ENCODE results near the gene TGFBRAP1. TPM values are rescaled to one million over a fixed set of nuclear protein-coding genes. Genes with fewer than 3 reads are reported as not detected.

Gene TGFBRAP1
- total and polyA plus RNA-seq, 2 donors (not counting 3 experiments of a cell fraction or from before 2014, with no cell fraction given) = 25.4 to 37.6 TPM

DNA sequence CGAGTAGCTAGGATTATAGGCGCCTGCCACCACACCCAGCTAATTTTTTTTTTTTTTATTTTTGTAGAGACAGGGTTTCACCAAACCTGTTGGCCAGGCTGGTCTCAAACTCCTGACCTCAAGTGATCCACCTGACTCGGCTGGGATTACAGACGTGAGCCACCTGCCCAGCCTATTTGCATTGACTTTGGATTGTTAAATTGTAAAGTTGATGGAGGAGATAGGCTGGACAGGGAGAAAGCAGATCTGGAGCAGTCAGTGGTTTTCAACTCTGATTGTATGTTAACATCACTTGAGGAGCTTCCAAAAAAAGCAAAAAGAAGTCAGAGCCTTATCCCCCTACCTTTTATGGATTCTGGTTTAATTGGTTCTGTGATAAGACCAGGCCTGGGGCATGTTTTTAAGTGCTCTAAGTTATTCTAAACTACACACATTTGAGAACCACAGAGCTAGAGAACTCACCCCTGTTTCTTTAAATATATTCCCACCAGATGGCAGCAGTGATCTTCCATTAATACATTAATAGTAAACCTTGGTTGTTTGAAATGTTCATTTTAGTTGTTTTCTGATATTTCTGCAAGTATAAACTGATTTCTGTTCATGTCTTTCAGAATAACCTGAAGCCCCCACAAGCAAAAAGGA, 15.3 kb upstream of the TGFBRAP1 start:
- intact Hi-C loops (cut with micrococcal nuclease) (loop anchor here (1.0 to 10.0 kb wide), 4 partner anchors 25 to 400 kb away; partner anchors contain the start of gene NCK2), dilution Hi-C loops (cut with MboI; ENCODE audit: extremely low pct_ligation_motif_present, low sequenced_read_pairs) (no loop called here)
- CTCF ChIA-PET = interaction anchor here (0.7 to 7.3 kb wide), 34 partner anchors 10 to 742 kb away, joined by 3 to 219 read pairs (median 5); no protein-coding TSS in a partner anchor
- Histone ChIP-seq H3K9ac (replicated peaks; ENCODE audit: extremely low read depth, insufficient read depth, low read length) (no peak overlapping the region), H4K20me1 (replicated peaks; ENCODE audit: control insufficient read depth, extremely low read depth, insufficient read depth, low read length) (no peaks in the 10 kb centered on the region), H2AFZ (ENCODE audit: low read depth, low read length) (no peak overlapping the region), H3K9me3 (replicated peaks; ENCODE audit: control insufficient read depth, insufficient read depth, low read length) (no peaks in the 10 kb centered on the region), H3K4me2 (ENCODE audit: insufficient read depth, low read length) (no peak overlapping the region), H3K4me3 (replicated peaks in 1 of 3; ENCODE audit: insufficient read depth in 1 of 3, low read depth in 1 of 3, low read length in 3 of 3) (no peak overlapping the region), H3K27ac (ENCODE audit: insufficient read depth, low read depth, low read length) (no peak overlapping the region), H3K27me3 (ENCODE audit: control insufficient read depth in 2 of 2, insufficient read depth in 2 of 2, low read length in 2 of 2) (no peaks in the 10 kb centered on the region), H3K4me1 (ENCODE audit: control insufficient read depth, extremely low read depth, insufficient read depth, low read length) (no peaks in the 10 kb centered on the region), H3K9me1 (replicated peaks; ENCODE audit: control insufficient read depth, extremely low read depth, insufficient read depth, low read length) (no peaks in the 10 kb centered on the region), H3K79me2 (ENCODE audit: control insufficient read depth, insufficient read depth, low read length) (peaks cover 4% of the 10 kb centered on the region), H3K36me3 (ENCODE audit: control insufficient read depth in 2 of 2, extremely low read depth in 1 of 2, insufficient read depth in 2 of 2, low read length in 2 of 2) (peaks cover 16 to 28% of the 10 kb centered on the region in 2 experiments)
- no TSS peak for BruUV-seq (replicated peaks)
- DNase-seq (ENCODE audit: low read depth, low spot score) (peak; percentile 62), FAIRE-seq (peak; percentile 54)
- TF ChIP-seq JUN (IDR thresholded peaks at IDR 0.05; ENCODE audit: borderline replicate concordance, insufficient read depth, insufficient read length, low read depth) (no peak), CTCF (IDR thresholded peaks at IDR 0.05; ENCODE audit: extremely low read depth in 1 of 2, insufficient read depth in 1 of 2, low read depth in 1 of 2, low read length in 2 of 2) (peak; percentile 12 to 24)
- POLR2A ChIA-PET = no interaction called here

- Histone ChIP-seq H3K27ac (ENCODE audit: insufficient read depth, low read depth, low read length) (no peak overlapping the region), H2AFZ (ENCODE audit: low read depth, low read length) (no peak overlapping the region), H3K9ac (replicated peaks; ENCODE audit: extremely low read depth, insufficient read depth, low read length) (no peak overlapping the region), H3K4me2 (ENCODE audit: insufficient read depth, low read length) (no peak overlapping the region), H3K9me3 (replicated peaks; ENCODE audit: control insufficient read depth, insufficient read depth, low read length) (no peaks in the 10 kb centered on the region), H4K20me1 (replicated peaks; ENCODE audit: control insufficient read depth, extremely low read depth, insufficient read depth, low read length) (no peaks in the 10 kb centered on the region), H3K9me1 (replicated peaks; ENCODE audit: control insufficient read depth, extremely low read depth, insufficient read depth, low read length) (no peaks in the 10 kb centered on the region), H3K4me3 (replicated peaks in 1 of 3; ENCODE audit: insufficient read depth in 1 of 3, low read depth in 1 of 3, low read length in 3 of 3) (no peak overlapping the region), H3K79me2 (ENCODE audit: control insufficient read depth, insufficient read depth, low read length) (peaks cover 31% of the 10 kb centered on the region), H3K27me3 (ENCODE audit: control insufficient read depth in 2 of 2, insufficient read depth in 2 of 2, low read length in 2 of 2) (no peaks in the 10 kb centered on the region), H3K36me3 (ENCODE audit: control insufficient read depth in 2 of 2, extremely low read depth in 1 of 2, insufficient read depth in 2 of 2, low read length in 2 of 2) (peaks cover 9% of the 10 kb centered on the region in 2 experiments), H3K4me1 (ENCODE audit: control insufficient read depth, extremely low read depth, insufficient read depth, low read length) (peaks cover 22% of the 10 kb centered on the region)
- CTCF ChIA-PET = interaction anchor here (1.0 to 2.2 kb wide), 6 partner anchors 8 to 182 kb away, joined by 3 to 5 read pairs (median 4); no protein-coding TSS in a partner anchor
- TF ChIP-seq GATA2 (IDR thresholded peaks at IDR 0.05; ENCODE audit: insufficient read depth, insufficient read length, low read depth, low read length) (no peak), MYC (IDR thresholded peaks at IDR 0.05; ENCODE audit: low read depth, low read length) (no peak)
- no TSS peak for BruUV-seq (replicated peaks)
- DNase-seq (ENCODE audit: low read depth, low spot score) (no peak), FAIRE-seq (no peak)
- dilution Hi-C loops (cut with MboI; ENCODE audit: extremely low pct_ligation_motif_present, low sequenced_read_pairs) (no loop called here), intact Hi-C loops (cut with micrococcal nuclease) (no loop called here)
- POLR2A ChIA-PET = no interaction called here
These were observed 9.9 kb upstream of the TGFBRAP1 start for GRCh38 chr2:105339414-105339813.
